Measurements from ENCODE around the gene ARSJ. TPM values are rescaled to one million over a fixed set of nuclear protein-coding genes. Genes with fewer than 3 reads are reported as not detected.

The ARSJ gene
- total RNA-seq, 1 donor: 69.5 TPM

DNA sequence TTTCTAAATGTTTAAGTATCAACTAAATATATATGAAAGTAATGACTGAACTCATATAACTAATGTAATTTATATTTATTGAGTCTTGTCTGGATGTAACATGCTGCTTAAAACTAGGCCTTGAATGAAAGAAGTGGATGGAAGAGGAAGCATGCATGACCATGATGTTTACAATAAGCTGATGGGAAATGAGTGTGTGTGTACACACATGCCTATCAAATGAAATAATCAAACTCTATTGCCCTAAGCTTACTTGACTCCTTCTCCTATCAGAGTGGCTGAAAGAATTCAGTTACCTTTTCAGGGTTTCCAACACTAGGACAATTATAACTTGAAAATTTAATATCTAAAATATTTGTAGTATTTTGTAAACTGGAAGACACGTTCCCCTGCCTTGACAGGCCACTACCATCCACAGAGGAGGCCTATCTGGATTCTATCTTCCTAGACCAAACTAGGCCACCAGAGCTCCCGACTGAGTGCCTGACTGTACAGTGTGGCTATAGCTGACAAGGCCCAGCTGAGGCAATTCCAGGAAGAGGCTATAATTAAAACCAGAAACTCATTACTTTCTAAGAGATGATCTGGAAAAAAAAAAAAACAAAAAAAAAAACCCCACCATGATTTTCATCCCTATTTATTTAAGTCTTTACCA, 7.6 kb downstream of the ARSJ start:
- no peak overlapping the region for H3K4me3 ChIP-seq (ENCODE audit: low read depth, low read length)
- no peak for TF ChIP-seq CTCF (IDR thresholded peaks at IDR 0.05; ENCODE audit: insufficient read depth, low read depth, low read length)
- peak; percentile 63 for DNase-seq (ENCODE audit: low read depth)

- no peak for TF ChIP-seq CTCF (IDR thresholded peaks at IDR 0.05; ENCODE audit: insufficient read depth, low read depth, low read length)
- no peak overlapping the region for H3K4me3 ChIP-seq (ENCODE audit: low read depth, low read length)
- no peak for DNase-seq (ENCODE audit: low read depth)
Observed at GRCh38 chr4:113969709-113970334, 9.6 kb downstream of the ARSJ start.

DNA sequence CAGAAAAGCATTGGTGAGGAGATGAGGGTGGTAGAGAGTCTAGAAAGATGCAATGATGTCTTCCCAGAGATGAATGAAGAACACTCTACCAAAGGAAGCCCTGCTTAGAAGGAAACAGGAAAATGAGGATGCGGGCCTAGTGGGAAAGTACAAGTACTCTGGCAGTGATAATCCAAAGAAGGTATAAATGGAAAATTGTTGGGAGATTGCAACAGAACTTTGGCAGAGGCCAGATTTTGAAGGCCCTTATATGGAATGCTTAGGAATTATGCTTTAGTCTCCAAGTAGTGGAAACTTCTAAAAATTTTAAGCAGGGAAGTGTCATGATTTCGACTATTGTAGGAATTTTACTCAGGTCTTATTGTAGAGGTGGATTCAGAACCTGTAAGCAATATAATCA, 11.0 kb downstream of the ARSJ start:
- H3K4me3 ChIP-seq (ENCODE audit: low read depth, low read length): no peak overlapping the region
- no peak for TF ChIP-seq CTCF (IDR thresholded peaks at IDR 0.05; ENCODE audit: insufficient read depth, low read depth, low read length)
- DNase-seq (ENCODE audit: low read depth): no peak

DNA sequence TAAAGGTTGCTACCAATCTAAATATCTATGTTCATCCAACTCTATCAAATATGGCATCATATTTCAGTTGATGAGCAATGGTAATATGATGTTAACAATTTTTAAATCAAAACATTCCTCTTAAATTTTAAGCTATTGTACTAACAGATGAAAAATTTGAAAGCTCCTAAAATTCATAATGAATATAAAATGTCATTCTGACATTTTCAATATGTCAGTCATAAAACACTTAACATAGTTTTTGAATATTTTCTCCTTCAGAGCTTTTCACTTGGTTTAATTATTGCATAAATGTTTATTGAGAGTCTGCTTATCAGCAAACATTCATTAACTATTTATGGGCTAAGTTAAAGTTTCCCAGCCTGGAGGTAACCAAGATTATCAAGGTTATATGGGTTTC, 11.8 kb downstream of the ARSJ start:
- no peak for TF ChIP-seq CTCF (IDR thresholded peaks at IDR 0.05; ENCODE audit: insufficient read depth, low read depth, low read length)
- DNase-seq (ENCODE audit: low read depth): no peak
- H3K4me3 ChIP-seq (ENCODE audit: low read depth, low read length): no peak overlapping the region

DNA sequence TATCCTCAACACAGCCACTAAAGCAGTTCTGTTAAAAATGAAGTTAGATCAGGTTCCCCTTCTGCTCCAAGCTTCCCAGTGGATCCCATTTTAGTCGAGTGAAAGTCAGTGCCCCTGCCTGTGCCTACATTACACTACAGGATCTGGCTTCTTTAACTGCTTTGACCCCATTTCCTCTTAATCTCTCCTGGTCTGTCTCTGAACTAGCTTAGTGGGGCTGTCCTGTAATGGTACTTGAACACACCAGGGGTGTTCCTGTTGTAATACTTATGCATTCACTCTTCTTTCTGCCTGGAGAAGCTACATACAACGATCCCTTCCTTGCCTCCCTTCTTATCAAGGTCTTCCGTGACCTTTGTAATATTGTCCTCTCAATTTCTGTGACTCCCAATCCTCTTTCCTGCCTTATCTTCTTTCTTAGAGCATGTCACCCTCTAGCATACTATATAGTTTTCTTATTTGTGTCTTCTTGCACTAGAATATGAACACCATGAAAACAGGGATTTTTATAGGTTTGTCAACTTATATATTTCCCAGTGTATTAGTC, 16.7 kb downstream of the ARSJ start:
- no peak for TF ChIP-seq CTCF (IDR thresholded peaks at IDR 0.05; ENCODE audit: insufficient read depth, low read depth, low read length)
- H3K4me3 ChIP-seq (ENCODE audit: low read depth, low read length): no peak overlapping the region
- no peak for DNase-seq (ENCODE audit: low read depth)

DNA sequence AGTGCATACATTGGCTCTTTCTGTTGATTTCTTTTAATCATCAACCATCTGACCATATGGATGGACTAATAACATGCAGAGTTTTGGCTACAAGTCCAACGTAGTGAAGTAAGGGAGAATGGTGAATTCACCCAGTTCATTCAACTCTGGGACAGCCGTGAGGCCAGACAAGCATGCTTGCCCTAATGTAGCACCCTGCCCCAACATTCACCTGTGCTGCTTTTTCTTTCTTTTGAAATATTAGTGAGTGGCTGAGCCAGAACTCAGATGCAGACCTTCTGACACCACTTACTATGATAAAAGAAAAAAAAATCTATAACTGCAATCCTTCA, 17.5 kb downstream of the ARSJ start:
- no peak for DNase-seq (ENCODE audit: low read depth)
- TF ChIP-seq CTCF (IDR thresholded peaks at IDR 0.05; ENCODE audit: insufficient read depth, low read depth, low read length): no peak
- H3K4me3 ChIP-seq (ENCODE audit: low read depth, low read length): no peak overlapping the region

Data from fibroblast of villous mesenchyme (primary cell).